Caco-2 (cell line): Measurements from ENCODE around the gene CEP95. TPM values are rescaled to one million over a fixed set of nuclear protein-coding genes. Genes with fewer than 3 reads are reported as not detected.

Source experiments
- BruUV-seq: library from RNA; stranded (reverse); fragments of 400-500 nt; replicated peaks from 2 replicates; lab custom pipeline; 2021; lab: Mats Ljungman, UMichigan
- CTCF ChIA-PET: fragments of 300-600 bp; sonication (Branson Sonifier 250); formaldehyde crosslinking; loops from one replicate; lab custom pipeline; 2022; ENCODE audit warnings: antibody characterized with exemption; lab: Charles Lee
- POLR2A ChIA-PET: fragments of 300-600 bp; sonication (Branson Sonifier 250); formaldehyde crosslinking; loops from one replicate; lab custom pipeline; 2022; ENCODE audit warnings: antibody characterized with exemption; lab: Charles Lee
- DNase-seq, 2 experiments: peaks; one replicate each; pipeline versions ENCODE4 v3.0.0 to v3.0.0-alpha.2; 2020 to 2022
- H3K27me3 ChIP-seq: replicated peaks from 2 replicates; pipeline ENCODE4 v1.6.0; 2011; ENCODE audit warnings: low read length; ENCODE audit not compliant: control insufficient read depth, insufficient read depth
- H3K36me3 ChIP-seq: 2 replicates; pipeline ENCODE4 v1.5.1; 2011; ENCODE audit warnings: low read length; ENCODE audit not compliant: control insufficient read depth, insufficient read depth
- H3K4me1 ChIP-seq: fragments of 250-450 bp; sonication (Bioruptor Pico); 2 replicates; pipeline ENCODE4 v1.5.1; 2020; ENCODE audit warnings: mild to moderate bottlenecking
- H3K4me3 ChIP-seq: 2 replicates; pipeline ENCODE4 v1.5.1; 2011; ENCODE audit warnings: low read depth, mild to moderate bottlenecking, control low read depth, low read length
- H3K9me3 ChIP-seq: fragments of 250-450 bp; sonication (Bioruptor Pico); 2 replicates; pipeline ENCODE4 v1.5.1; 2020; ENCODE audit warnings: mild to moderate bottlenecking, moderate library complexity
- H3K27ac Mint-ChIP-seq: one replicate; pipeline ENCODE4 v1.8.0; 2022; ENCODE audit warnings: mixed read lengths; ENCODE audit not compliant: unreplicated experiment
- H3K27me3 Mint-ChIP-seq: one replicate; pipeline ENCODE4 v1.8.0; 2022; ENCODE audit warnings: mixed read lengths; ENCODE audit not compliant: insufficient read depth, unreplicated experiment
- H3K36me3 Mint-ChIP-seq: one replicate; pipeline ENCODE4 v1.8.0; 2022; ENCODE audit warnings: mild to moderate bottlenecking, mixed read lengths; ENCODE audit not compliant: insufficient read depth, unreplicated experiment
- H3K4me1 Mint-ChIP-seq: one replicate; pipeline ENCODE4 v1.8.0; 2022; ENCODE audit warnings: low read depth, mixed read lengths; ENCODE audit not compliant: unreplicated experiment
- H3K4me3 Mint-ChIP-seq: one replicate; pipeline ENCODE4 v1.8.0; 2022; ENCODE audit warnings: mild to moderate bottlenecking, moderate library complexity, mixed read lengths; ENCODE audit not compliant: unreplicated experiment
- H3K9me3 Mint-ChIP-seq: one replicate; pipeline ENCODE4 v1.8.0; 2022; ENCODE audit warnings: mixed read lengths; ENCODE audit not compliant: unreplicated experiment
- intact Hi-C: fragments of 100-400 bp; cut with micrococcal nuclease; formaldehyde crosslinking; loops from one replicate; pipeline ENCODE4 v1.10.0; 2022; ENCODE audit not compliant: unreplicated experiment
- total RNA-seq: library from RNA; stranded (reverse); gene quantifications from 2 replicates; pipeline ENCODE4 v1.2.3, GENCODE V29; 2022
- TF ChIP-seq, protein P1 (sequence below), 2 experiments: fragments of 200-600 bp in 1 of 2; IDR thresholded peaks; 1 replicate in 1 of 2; 2 replicates in 1 of 2; pipeline versions ENCODE4 v1.5.1 to v1.8.0; 2011 to 2022; ENCODE audit warnings: antibody characterized with exemption in 1 of 2, control low read depth in 1 of 2, inconsistent platforms in 1 of 2, low read depth in 1 of 2, low read length in 1 of 2, mild to moderate bottlenecking in 1 of 2, moderate library complexity in 1 of 2; ENCODE audit not compliant: insufficient read depth in 1 of 2, severe bottlenecking in 1 of 2, unreplicated experiment in 1 of 2

CEP95 gene
- total RNA-seq, 1 experiment from 2014 or later = 63.6 TPM

DNA sequence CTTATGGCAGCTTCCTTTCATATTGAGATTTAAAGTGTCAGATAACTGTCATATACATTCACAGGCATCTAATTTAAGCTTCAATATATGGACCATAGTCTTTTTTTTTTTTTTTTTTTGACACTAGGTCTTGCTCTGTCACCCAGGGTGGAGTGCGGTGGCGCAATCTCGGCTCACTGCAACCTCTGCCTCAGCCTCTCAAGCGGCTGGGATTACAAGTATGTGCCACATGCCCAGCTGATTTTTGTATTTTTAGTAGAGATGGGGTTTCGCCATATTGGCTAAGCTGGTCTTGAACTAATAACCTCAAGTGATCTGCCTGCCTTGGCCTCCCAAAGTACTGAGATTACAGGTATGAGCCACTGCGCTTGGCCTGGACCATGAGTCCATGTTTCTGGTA is 13.6 kb downstream of the CEP95 start:
- Mint-ChIP-seq H3K27ac (no peak overlapping the region), H3K27me3 (no peaks in the 10 kb centered on the region), H3K4me3 (no peak overlapping the region), H3K9me3 (no peaks in the 10 kb centered on the region), H3K36me3 (peaks cover 58% of the 10 kb centered on the region), H3K4me1 (no peaks in the 10 kb centered on the region)
- CTCF ChIA-PET = no interaction called here
- no peaks in the 10 kb centered on the region for H3K27me3 ChIP-seq
- no peak overlapping the region for H3K4me3 ChIP-seq
- POLR2A ChIA-PET = no interaction called here
- TF ChIP-seq, protein P1, sequence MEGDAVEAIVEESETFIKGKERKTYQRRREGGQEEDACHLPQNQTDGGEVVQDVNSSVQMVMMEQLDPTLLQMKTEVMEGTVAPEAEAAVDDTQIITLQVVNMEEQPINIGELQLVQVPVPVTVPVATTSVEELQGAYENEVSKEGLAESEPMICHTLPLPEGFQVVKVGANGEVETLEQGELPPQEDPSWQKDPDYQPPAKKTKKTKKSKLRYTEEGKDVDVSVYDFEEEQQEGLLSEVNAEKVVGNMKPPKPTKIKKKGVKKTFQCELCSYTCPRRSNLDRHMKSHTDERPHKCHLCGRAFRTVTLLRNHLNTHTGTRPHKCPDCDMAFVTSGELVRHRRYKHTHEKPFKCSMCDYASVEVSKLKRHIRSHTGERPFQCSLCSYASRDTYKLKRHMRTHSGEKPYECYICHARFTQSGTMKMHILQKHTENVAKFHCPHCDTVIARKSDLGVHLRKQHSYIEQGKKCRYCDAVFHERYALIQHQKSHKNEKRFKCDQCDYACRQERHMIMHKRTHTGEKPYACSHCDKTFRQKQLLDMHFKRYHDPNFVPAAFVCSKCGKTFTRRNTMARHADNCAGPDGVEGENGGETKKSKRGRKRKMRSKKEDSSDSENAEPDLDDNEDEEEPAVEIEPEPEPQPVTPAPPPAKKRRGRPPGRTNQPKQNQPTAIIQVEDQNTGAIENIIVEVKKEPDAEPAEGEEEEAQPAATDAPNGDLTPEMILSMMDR (IDR thresholded peaks at IDR 0.05; ENCODE audit: insufficient read depth in 1 of 2, low read depth in 1 of 2, low read length in 1 of 2, severe bottlenecking in 1 of 2, unreplicated experiment in 1 of 2) = no peak
- no peak for DNase-seq
- intact Hi-C loops = no loop called here
- no TSS peak for BruUV-seq
- H3K36me3 ChIP-seq = peaks cover under 1% of the 10 kb centered on the region; the same call in 1 of the 2 replicates
- H3K4me1 ChIP-seq = no peaks in the 10 kb centered on the region
- H3K9me3 ChIP-seq = no peaks in the 10 kb centered on the region

- H3K4me1 ChIP-seq = no peaks in the 10 kb centered on the region
- H3K4me3 ChIP-seq = no peak overlapping the region
- TF ChIP-seq, protein P1 (IDR thresholded peaks at IDR 0.05; ENCODE audit: insufficient read depth in 1 of 2, low read depth in 1 of 2, low read length in 1 of 2, severe bottlenecking in 1 of 2, unreplicated experiment in 1 of 2) = no peak
- DNase-seq = no peak
- Mint-ChIP-seq H3K4me1 (no peaks in the 10 kb centered on the region), H3K4me3 (no peak overlapping the region), H3K27me3 (no peaks in the 10 kb centered on the region), H3K36me3 (peaks cover 78% of the 10 kb centered on the region), H3K27ac (no peak overlapping the region), H3K9me3 (no peaks in the 10 kb centered on the region)
- BruUV-seq = no TSS peak
- no peaks in the 10 kb centered on the region for H3K9me3 ChIP-seq
- intact Hi-C loops = no loop called here
- peaks cover 1% of the 10 kb centered on the region; the same call in 1 of the 2 replicates for H3K36me3 ChIP-seq
- CTCF ChIA-PET = no interaction called here
- POLR2A ChIA-PET = interaction anchor here (0.6 kb wide), 1 partner anchor 21 kb away, joined by 3 read pairs; the partner anchor contains the start of gene CEP95
- no peaks in the 10 kb centered on the region for H3K27me3 ChIP-seq
Observed at GRCh38 chr17:64527914-64528313, 21.1 kb downstream of the CEP95 start.

GRCh38 chr17:64529221-64529620 is 22.4 kb downstream of the CEP95 start:
- Histone ChIP-seq H3K4me1 (no peaks in the 10 kb centered on the region), H3K4me3 (no peak overlapping the region), H3K27me3 (no peaks in the 10 kb centered on the region), H3K9me3 (no peaks in the 10 kb centered on the region), H3K36me3 (peaks cover 1% of the 10 kb centered on the region; the same call in 1 of the 2 replicates)
- no peaks in the 10 kb centered on the region for H3K4me1 Mint-ChIP-seq
- no TSS peak for BruUV-seq
- no peaks in the 10 kb centered on the region for H3K27me3 Mint-ChIP-seq
- POLR2A ChIA-PET = no interaction called here
- intact Hi-C loops = no loop called here
- peaks cover 87% of the 10 kb centered on the region for H3K36me3 Mint-ChIP-seq
- H3K27ac Mint-ChIP-seq = no peak overlapping the region
- CTCF ChIA-PET = interaction anchor here (0.6 kb wide), 2 partner anchors 17 to 34 kb away, joined by 3 to 13 read pairs; no protein-coding TSS in a partner anchor
- DNase-seq = no peak
- H3K9me3 Mint-ChIP-seq = no peaks in the 10 kb centered on the region
- TF ChIP-seq, protein P1 (IDR thresholded peaks at IDR 0.05; ENCODE audit: insufficient read depth in 1 of 2, low read depth in 1 of 2, low read length in 1 of 2, severe bottlenecking in 1 of 2, unreplicated experiment in 1 of 2) = no peak
- no peak overlapping the region for H3K4me3 Mint-ChIP-seq
